C4-2B (cell line): Measurements from ENCODE around the gene PILRA.

Experiments
- ZFX ChIP-seq: fragments of 450-650 bp; IDR thresholded peaks from 2 replicates; pipeline ENCODE4 v1.6.1; 2017
- TF ChIP-seq, protein P1 (sequence below): fragments of 450-650 bp; conservative IDR thresholded peaks from 2 replicates; pipeline ENCODE4 v1.5.1; 2017; ENCODE audit warnings: mild to moderate bottlenecking

DNA sequence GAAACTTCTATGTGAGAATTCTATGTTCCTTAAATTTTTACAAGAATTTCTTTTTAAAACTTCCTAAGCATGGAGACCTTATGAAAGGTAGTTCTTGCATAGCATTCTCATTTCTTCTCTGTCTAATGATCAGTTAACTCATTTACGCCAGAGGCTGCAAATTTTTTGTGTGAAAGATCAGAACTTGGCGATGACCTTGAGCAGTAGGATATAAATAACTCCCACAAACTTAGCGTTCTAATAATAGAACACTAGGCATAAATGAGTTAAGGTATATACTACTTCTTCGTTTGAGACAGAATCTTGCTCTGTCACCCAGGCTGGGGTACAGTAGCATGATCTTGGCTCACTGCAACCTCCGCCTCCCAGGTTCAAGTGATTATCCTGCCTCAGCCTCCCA lies 13.7 kb downstream of the PILRA start:
- TF ChIP-seq, protein P1, sequence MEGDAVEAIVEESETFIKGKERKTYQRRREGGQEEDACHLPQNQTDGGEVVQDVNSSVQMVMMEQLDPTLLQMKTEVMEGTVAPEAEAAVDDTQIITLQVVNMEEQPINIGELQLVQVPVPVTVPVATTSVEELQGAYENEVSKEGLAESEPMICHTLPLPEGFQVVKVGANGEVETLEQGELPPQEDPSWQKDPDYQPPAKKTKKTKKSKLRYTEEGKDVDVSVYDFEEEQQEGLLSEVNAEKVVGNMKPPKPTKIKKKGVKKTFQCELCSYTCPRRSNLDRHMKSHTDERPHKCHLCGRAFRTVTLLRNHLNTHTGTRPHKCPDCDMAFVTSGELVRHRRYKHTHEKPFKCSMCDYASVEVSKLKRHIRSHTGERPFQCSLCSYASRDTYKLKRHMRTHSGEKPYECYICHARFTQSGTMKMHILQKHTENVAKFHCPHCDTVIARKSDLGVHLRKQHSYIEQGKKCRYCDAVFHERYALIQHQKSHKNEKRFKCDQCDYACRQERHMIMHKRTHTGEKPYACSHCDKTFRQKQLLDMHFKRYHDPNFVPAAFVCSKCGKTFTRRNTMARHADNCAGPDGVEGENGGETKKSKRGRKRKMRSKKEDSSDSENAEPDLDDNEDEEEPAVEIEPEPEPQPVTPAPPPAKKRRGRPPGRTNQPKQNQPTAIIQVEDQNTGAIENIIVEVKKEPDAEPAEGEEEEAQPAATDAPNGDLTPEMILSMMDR, result no peak
- no peak for TF ChIP-seq ZFX
